ENCODE results near the gene RBSN.

Gene RBSN

GRCh38 chr3:15099364-15100098, 583 bp upstream of the RBSN start:
- DNase-seq, result no peak

- DNase-seq, result no peak
These were observed 1.1 kb downstream of the RBSN start for GRCh38 chr3:15097891-15098290.

GRCh38 chr3:15096046-15096445, 2.9 kb downstream of the RBSN start:
- no peak for DNase-seq

- DNase-seq, result no peak
These were observed 4.6 kb downstream of the RBSN start for GRCh38 chr3:15094187-15094875.

GRCh38 chr3:15092686-15093085, 6.3 kb downstream of the RBSN start:
- no peak for DNase-seq

- DNase-seq, result no peak
These were observed 7.4 kb downstream of the RBSN start for GRCh38 chr3:15091575-15091974.

- DNase-seq, result no peak
These were observed 9.7 kb downstream of the RBSN start for GRCh38 chr3:15089201-15089600.

- no peak for DNase-seq
These were observed 12.2 kb downstream of the RBSN start for GRCh38 chr3:15086699-15087098.

- DNase-seq, result no peak
These were observed 12.7 kb downstream of the RBSN start for GRCh38 chr3:15086263-15086662.

- DNase-seq, result no peak
These were observed 15.7 kb downstream of the RBSN start for GRCh38 chr3:15083252-15083651.

- DNase-seq, result no peak
These were observed 16.8 kb downstream of the RBSN start for GRCh38 chr3:15081960-15082664.

- DNase-seq, result no peak
These were observed 19.9 kb downstream of the RBSN start for GRCh38 chr3:15079091-15079490.

- no peak for DNase-seq
These were observed 24.4 kb downstream of the RBSN start for GRCh38 chr3:15074500-15074899.

- no peak for DNase-seq
These were observed 27.2 kb downstream of the RBSN start for GRCh38 chr3:15071699-15072098.

GRCh38 chr3:15069441-15069840, 29.5 kb downstream of the RBSN start:
- DNase-seq, result no peak

GRCh38 chr3:15066467-15066866, 32.5 kb downstream of the RBSN start:
- DNase-seq, result no peak

GRCh38 chr3:15065550-15066007, 33.4 kb downstream of the RBSN start:
- no peak for DNase-seq

- DNase-seq, result peak; percentile 44 to 85
These were observed 34.0 kb downstream of the RBSN start, which contains the start of gene MRPS25 for GRCh38 chr3:15064835-15065549. Gene MRPS25 (minus strand): TSS chr3:15065315. CDS start chr3:15065194, 121 bp downstream.

GRCh38 chr3:15064299-15064834, 34.6 kb downstream of the RBSN start:
- DNase-seq, result no peak

GRCh38 chr3:15063656-15064286, 35.2 kb downstream of the RBSN start:
- DNase-seq, result no peak

GRCh38 chr3:15063238-15063637, 35.7 kb downstream of the RBSN start:
- DNase-seq, result no peak

- no peak for DNase-seq
These were observed 38.9 kb downstream of the RBSN start for GRCh38 chr3:15060029-15060428.

All from NCI-H446 (cell line).